Astrocyte of the spinal cord (primary cell): ENCODE measurements around the gene AARSD1.
"Not testable (repeated sequence)": the region's sequence is repeated elsewhere in the genome, so short reads cannot be mapped to it uniquely, and the experiment has no call there.

ENCODE experiments used
- DNase-seq: peaks from one replicate; pipeline ENCODE4 v3.0.0; 2011; ENCODE audit warnings: low read depth, low spot score
- H3K4me3 ChIP-seq: 2 replicates; pipeline ENCODE4 v1.5.1; 2011; ENCODE audit warnings: low read depth, mild to moderate bottlenecking, low read length, moderate library complexity
- CTCF ChIP-seq: IDR thresholded peaks from 2 replicates; pipeline ENCODE4 v1.5.1; 2012; ENCODE audit warnings: low read depth, mild to moderate bottlenecking, low read length, inconsistent platforms
- in situ Hi-C: cut with HindIII; loops from 2 replicates; pipeline ENCODE4 v1.10.0; 2017; ENCODE audit warnings: low sequenced_read_pairs

Gene AARSD1

DNA sequence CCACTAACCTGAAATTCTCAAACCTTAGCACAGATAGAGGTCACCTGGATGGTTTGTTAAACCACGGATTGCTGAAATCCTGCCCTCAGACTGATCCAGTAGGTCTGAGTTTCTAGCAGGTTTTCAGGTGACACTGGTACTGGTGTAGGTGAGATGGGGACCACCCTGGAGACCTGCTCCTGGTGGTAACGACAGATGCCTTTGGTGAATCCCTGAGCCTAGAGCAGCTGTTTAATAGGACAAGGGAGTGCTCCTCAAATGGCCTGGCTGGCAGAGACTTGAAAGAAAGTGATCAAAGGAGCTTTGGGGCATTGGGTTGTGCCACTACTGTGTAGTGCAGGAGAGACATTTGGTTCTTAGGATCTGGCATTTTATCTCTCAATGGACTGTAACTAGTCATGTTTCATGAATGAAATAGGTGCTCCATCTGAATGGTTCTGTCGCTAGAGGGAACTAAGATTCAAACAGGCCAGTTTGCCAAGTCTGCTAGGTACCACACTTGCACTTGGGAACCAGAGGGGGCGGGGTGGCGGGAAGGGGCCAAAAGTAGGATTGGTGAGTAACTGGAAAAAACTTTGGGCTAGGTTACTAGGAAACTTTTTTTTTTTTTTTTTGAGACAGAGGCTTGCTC, 39.4 kb upstream of the AARSD1 start:
- in situ Hi-C loops: no loop called here
- no peak overlapping the region for H3K4me3 ChIP-seq
- no peak for TF ChIP-seq CTCF
- DNase-seq: peak; percentile 30

- not testable (repeated sequence) for H3K4me3 ChIP-seq, DNase-seq
Observed at GRCh38 chr17:43000894-43001293, 36.6 kb upstream of the AARSD1 start.

DNA sequence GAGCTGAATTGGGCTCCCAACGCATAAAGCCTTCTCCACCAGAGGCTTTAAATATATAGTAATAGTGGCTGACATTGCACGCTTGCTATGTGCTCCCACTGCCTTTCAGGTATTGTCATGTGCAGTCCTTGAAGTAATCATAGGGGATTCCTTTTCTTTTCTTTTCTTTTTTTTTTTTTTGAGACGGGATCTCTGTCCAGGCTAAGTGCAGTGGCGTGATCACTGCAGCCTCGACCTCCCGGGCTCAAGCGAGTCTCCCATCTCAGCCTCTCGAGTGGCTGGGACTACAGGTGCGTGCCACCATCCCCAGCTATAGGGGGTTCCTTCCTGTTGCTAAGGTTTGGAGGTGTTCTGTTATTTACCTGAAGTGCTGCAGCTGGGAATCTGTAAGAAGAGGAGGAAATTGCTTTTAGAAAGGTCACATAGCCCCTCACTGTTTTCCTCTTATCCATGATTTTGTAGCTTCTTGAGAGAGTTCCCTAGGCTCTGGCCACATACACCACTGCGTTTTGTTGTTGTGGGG, 34.8 kb upstream of the AARSD1 start:
- in situ Hi-C loops: no loop called here
- no peak for DNase-seq
- peak overlapping the region; percentile 92 for H3K4me3 ChIP-seq
- TF ChIP-seq CTCF: no peak

More at GRCh38 chr17:43000894-43001293, 36.6 kb upstream of the AARSD1 start:
- in situ Hi-C loops: not testable (repeated sequence)

DNA sequence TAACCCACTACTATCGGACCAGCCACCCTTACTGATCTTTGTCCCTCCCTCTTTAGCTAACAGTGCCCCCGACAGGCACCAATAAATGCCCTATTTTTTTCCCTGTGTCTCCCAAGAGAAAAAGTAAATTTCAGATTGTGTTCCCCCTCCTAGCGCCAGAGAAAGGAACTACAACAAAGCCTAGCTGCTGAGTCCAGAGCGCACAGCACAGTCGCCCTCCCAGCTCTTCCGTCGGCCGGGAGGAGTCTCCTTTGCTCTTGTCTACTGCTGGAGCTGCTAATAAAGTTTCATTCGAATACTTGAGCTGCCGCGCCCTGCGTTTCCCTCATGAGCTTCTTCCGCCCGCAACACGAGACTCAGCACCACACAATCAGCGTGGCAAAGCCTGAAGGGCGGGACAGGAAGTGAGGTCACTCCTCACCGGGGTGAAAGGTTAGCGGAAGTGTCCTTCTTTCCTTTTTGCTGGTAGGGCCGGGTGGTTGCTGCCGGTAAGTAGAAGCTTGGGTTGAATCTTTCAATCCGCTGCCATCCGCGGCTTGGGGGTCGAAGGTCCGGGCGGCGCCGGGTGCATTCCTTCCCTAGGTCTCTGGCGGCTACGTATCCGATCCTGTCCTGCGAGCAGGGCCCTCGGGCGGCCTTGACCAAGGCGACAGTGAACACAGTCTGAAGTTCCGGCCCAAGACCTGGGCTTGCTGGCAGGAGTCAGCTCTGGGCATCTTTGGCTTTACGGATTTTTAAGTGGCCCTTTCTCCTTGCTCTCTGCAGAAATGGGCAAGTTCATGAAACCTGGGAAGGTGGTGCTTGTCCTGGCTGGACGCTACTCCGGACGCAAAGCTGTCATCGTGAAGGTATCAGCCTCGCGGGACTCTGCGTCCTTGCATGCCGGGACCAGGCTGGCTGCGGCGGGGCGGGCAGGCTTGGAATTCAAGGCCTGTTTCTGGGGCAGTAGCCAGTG, 34.0 kb upstream of the AARSD1 start, which contains the start of gene RPL27:
TSS of gene RPL27 (plus strand) at position 436 of the 955 bp plus-strand sequence. CDS start at position 768, 332 bp downstream.
- TF ChIP-seq CTCF: peak; percentile 85
- in situ Hi-C loops: no loop called here
- peak within 1 kb of the TSS; percentile 92 for H3K4me3 ChIP-seq
- peak; percentile 100 for DNase-seq

DNA sequence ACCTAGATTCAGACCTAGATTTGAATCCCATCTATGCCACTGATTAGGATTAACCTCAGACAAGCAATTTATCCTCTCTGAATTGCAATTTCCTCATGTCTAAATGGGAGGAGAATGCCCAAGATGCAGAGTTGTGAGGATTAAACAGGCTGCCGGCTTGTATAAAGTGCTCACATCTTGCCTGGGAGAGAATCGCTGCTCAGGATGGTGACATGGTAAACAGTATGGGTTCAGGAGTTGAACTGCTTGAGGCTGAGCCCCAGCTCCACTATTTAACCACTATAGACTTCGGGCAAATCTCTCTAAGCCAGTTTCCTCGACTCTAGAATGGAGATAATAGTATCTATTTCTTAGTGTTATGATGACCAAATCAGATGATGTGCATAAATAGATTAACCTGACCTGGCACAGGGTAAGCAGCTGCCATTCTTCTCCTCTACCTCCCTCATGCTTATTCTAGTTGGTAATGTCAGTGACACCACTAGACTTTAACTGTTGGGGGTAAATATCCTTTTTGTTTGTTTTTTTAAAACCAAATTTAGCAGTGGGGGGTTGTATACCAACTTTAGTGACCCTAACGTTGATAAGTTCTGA, 33.2 kb upstream of the AARSD1 start:
- peak overlapping the region; percentile 10 for H3K4me3 ChIP-seq
- no peak for TF ChIP-seq CTCF
- in situ Hi-C loops: no loop called here
- DNase-seq: no peak

GRCh38 chr17:42993913-42994312, 29.7 kb upstream of the AARSD1 start:
- in situ Hi-C loops, H3K4me3 ChIP-seq, DNase-seq: not testable (repeated sequence)

GRCh38 chr17:42992872-42993271, 28.6 kb upstream of the AARSD1 start:
- H3K4me3 ChIP-seq: no peak overlapping the region
- in situ Hi-C loops: no loop called here
- DNase-seq: no peak
- no peak for TF ChIP-seq CTCF
